Panc1 (cell line): ENCODE measurements around the gene NPFF. TPM values are rescaled to one million over a fixed set of nuclear protein-coding genes. Genes with fewer than 3 reads are reported as not detected.

Source experiments
- ATAC-seq: fragments of 200-7000 bp; cut with Tn5 transposase; 2 replicates; pipeline ENCODE4 v1.9.1; 2020; ENCODE audit warnings: mild to moderate bottlenecking, moderate library complexity
- BruUV-seq: library from RNA; stranded (reverse); fragments of 400-500 nt; replicated peaks from 2 replicates; lab custom pipeline; 2021; lab: Mats Ljungman, UMichigan
- CTCF ChIA-PET: fragments of 300-600 bp; sonication (Branson Sonifier 250); formaldehyde crosslinking; loops from one replicate; lab custom pipeline; 2022; ENCODE audit warnings: antibody characterized with exemption; lab: Charles Lee
- POLR2A ChIA-PET: fragments of 300-600 bp; sonication (Branson Sonifier 250); formaldehyde crosslinking; loops from one replicate; lab custom pipeline; 2022; ENCODE audit warnings: antibody characterized with exemption; lab: Charles Lee
- DNase-seq: peaks from one replicate; pipeline ENCODE4 v3.0.0-alpha.2; 2010; ENCODE audit warnings: low read depth, low spot score
- H3K27ac ChIP-seq: 2 replicates; pipeline ENCODE4 v1.5.1; 2011; ENCODE audit warnings: mild to moderate bottlenecking, low read length, inconsistent platforms
- H3K27me3 ChIP-seq: fragments of 200-500 bp; sonication (Bioruptor generic); 2 replicates; pipeline ENCODE4 v1.6.0; 2014; ENCODE audit warnings: low read length, inconsistent platforms; ENCODE audit not compliant: control insufficient read depth, insufficient read depth
- H3K36me3 ChIP-seq: fragments of 200-500 bp; sonication (Bioruptor generic); 2 replicates; pipeline ENCODE4 v1.5.1; 2014; ENCODE audit warnings: inconsistent platforms, mild to moderate bottlenecking, low read length, moderate library complexity; ENCODE audit not compliant: control insufficient read depth, insufficient read depth
- H3K4me1 ChIP-seq: 2 replicates; pipeline ENCODE4 v1.5.1; 2011; ENCODE audit warnings: inconsistent platforms, mild to moderate bottlenecking, low read length, moderate library complexity; ENCODE audit not compliant: control insufficient read depth, insufficient read depth
- H3K4me3 ChIP-seq, 2 experiments: 2 replicates each; pipeline ENCODE4 v1.5.1; 2011 to 2012; ENCODE audit warnings: low read depth in 2 of 2, low read length in 2 of 2, mild to moderate bottlenecking in 2 of 2, inconsistent platforms in 1 of 2, moderate library complexity in 1 of 2
- H3K9me3 ChIP-seq: fragments of 200-500 bp; sonication (Bioruptor generic); 2 replicates; pipeline ENCODE4 v1.5.1; 2014; ENCODE audit warnings: low read depth, mild to moderate bottlenecking, inconsistent platforms, low read length, moderate library complexity; ENCODE audit not compliant: control insufficient read depth, insufficient read depth
- CTCF ChIP-seq: fragments of 450-650 bp; IDR thresholded peaks from 2 replicates; pipeline ENCODE4 v1.5.1; 2017; ENCODE audit warnings: mild to moderate bottlenecking
- POLR2AphosphoS5 ChIP-seq: IDR thresholded peaks from 2 replicates; pipeline ENCODE4 v1.6.1; 2012; ENCODE audit warnings: mild to moderate bottlenecking, low read depth, low read length, moderate library complexity
- SIN3A ChIP-seq: IDR thresholded peaks from 2 replicates; pipeline ENCODE4 v1.6.1; 2012; ENCODE audit warnings: low read depth, mild to moderate bottlenecking, low read length, moderate library complexity, borderline replicate concordance; ENCODE audit not compliant: insufficient read depth
- TCF7L2 ChIP-seq: IDR thresholded peaks from 2 replicates; pipeline ENCODE4 v1.6.1; 2011; ENCODE audit warnings: mild to moderate bottlenecking, low read depth, low read length, inconsistent platforms
- in situ Hi-C: cut with HindIII; loops from 2 replicates; pipeline ENCODE4 v1.10.0; 2016; ENCODE audit warnings: low sequenced_read_pairs, low pct_unique_long_range_greater_than_20kb
- intact Hi-C: fragments of 100-400 bp; cut with micrococcal nuclease; formaldehyde crosslinking; loops from one replicate; pipeline ENCODE4 v1.10.0; 2022; ENCODE audit not compliant: unreplicated experiment
- total RNA-seq: library from RNA; stranded (reverse); gene quantifications from one replicate; pipeline ENCODE4 v1.2.1, GENCODE V29; 2021; ENCODE audit not compliant: unreplicated experiment
- TF ChIP-seq, protein P1 (sequence below), 2 experiments: IDR thresholded peaks; 2 replicates each; pipeline ENCODE4 v1.6.1; 2011 to 2012; ENCODE audit warnings: low read depth in 2 of 2, control low read depth in 1 of 2, low read length in 1 of 2, mild to moderate bottlenecking in 1 of 2, moderate library complexity in 1 of 2; ENCODE audit not compliant: insufficient read depth in 1 of 2

Gene NPFF
- total RNA-seq, 1 experiment from 2014 or later: not detected

GRCh38 chr12:53505555-53506449, 1.5 kb downstream of the NPFF start:
- BruUV-seq: no TSS peak
- H3K36me3 ChIP-seq: no peaks in the 10 kb centered on the region; the same call in none of the 2 replicates
- ATAC-seq (no peak), DNase-seq (no peak)
- no peak overlapping the region for H3K4me3 ChIP-seq
- no peak overlapping the region for H3K27ac ChIP-seq
- ChIA-PET CTCF (no interaction called here), POLR2A (no interaction called here)
- no peaks in the 10 kb centered on the region for H3K27me3 ChIP-seq
- in situ Hi-C loops (no loop called here), intact Hi-C loops (loop anchor here (5.0 kb wide), 1 partner anchor 184 kb away; the partner anchor contains the start of gene AAAS)
- H3K9me3 ChIP-seq: no peaks in the 10 kb centered on the region
- no peak for TF ChIP-seq SIN3A
- TF ChIP-seq CTCF: no peak
- TF ChIP-seq POLR2AphosphoS5: no peak
- TF ChIP-seq TCF7L2: no peak
- TF ChIP-seq, protein P1, sequence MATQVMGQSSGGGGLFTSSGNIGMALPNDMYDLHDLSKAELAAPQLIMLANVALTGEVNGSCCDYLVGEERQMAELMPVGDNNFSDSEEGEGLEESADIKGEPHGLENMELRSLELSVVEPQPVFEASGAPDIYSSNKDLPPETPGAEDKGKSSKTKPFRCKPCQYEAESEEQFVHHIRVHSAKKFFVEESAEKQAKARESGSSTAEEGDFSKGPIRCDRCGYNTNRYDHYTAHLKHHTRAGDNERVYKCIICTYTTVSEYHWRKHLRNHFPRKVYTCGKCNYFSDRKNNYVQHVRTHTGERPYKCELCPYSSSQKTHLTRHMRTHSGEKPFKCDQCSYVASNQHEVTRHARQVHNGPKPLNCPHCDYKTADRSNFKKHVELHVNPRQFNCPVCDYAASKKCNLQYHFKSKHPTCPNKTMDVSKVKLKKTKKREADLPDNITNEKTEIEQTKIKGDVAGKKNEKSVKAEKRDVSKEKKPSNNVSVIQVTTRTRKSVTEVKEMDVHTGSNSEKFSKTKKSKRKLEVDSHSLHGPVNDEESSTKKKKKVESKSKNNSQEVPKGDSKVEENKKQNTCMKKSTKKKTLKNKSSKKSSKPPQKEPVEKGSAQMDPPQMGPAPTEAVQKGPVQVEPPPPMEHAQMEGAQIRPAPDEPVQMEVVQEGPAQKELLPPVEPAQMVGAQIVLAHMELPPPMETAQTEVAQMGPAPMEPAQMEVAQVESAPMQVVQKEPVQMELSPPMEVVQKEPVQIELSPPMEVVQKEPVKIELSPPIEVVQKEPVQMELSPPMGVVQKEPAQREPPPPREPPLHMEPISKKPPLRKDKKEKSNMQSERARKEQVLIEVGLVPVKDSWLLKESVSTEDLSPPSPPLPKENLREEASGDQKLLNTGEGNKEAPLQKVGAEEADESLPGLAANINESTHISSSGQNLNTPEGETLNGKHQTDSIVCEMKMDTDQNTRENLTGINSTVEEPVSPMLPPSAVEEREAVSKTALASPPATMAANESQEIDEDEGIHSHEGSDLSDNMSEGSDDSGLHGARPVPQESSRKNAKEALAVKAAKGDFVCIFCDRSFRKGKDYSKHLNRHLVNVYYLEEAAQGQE (IDR thresholded peaks at IDR 0.05; ENCODE audit: insufficient read depth in 1 of 2, low read depth in 2 of 2, low read length in 1 of 2): no peak
- H3K4me1 ChIP-seq: peaks cover 21% of the 10 kb centered on the region

GRCh38 chr12:53505086-53505485, 2.2 kb downstream of the NPFF start:
- Histone ChIP-seq H3K4me1 (peaks cover 23% of the 10 kb centered on the region), H3K27me3 (no peaks in the 10 kb centered on the region), H3K36me3 (no peaks in the 10 kb centered on the region; the same call in none of the 2 replicates), H3K4me3 (no peak overlapping the region), H3K27ac (no peak overlapping the region), H3K9me3 (no peaks in the 10 kb centered on the region)
- ATAC-seq (no peak), DNase-seq (no peak)
- POLR2A ChIA-PET: no interaction called here
- CTCF ChIA-PET: interaction anchor here (0.5 kb wide), 1 partner anchor 125 kb away, joined by 6 read pairs; the partner anchor contains the start of gene SP1
- TF ChIP-seq, protein P1 (IDR thresholded peaks at IDR 0.05; ENCODE audit: insufficient read depth in 1 of 2, low read depth in 2 of 2, low read length in 1 of 2): no peak
- in situ Hi-C loops: no loop called here
- BruUV-seq: no TSS peak
- intact Hi-C loops: loop anchor here (5.0 kb wide), 1 partner anchor 183 kb away; the partner anchor contains the start of gene AAAS
